CD4-positive, alpha-beta T cell (primary cell): ENCODE data around the gene HPCAL1. TPM values are rescaled to one million over a fixed set of nuclear protein-coding genes. Genes with fewer than 3 reads are reported as not detected.

Experiments used
- ATAC-seq: fragments of 200-7000 bp; cut with Tn5 transposase; one replicate; pipeline ENCODE4 v1.10.0; 2022; ENCODE audit warnings: mild to moderate bottlenecking; ENCODE audit not compliant: poor library complexity
- CTCF ChIA-PET: fragments of 350-600 bp; sonication (Branson Sonifier 250); formaldehyde crosslinking; loops from one replicate; lab custom pipeline; 2021; ENCODE audit warnings: antibody characterized with exemption, inconsistent platforms; lab: Charles Lee
- POLR2A ChIA-PET: fragments of 350-600 bp; sonication (Branson Sonifier 250); formaldehyde crosslinking; loops from one replicate; lab custom pipeline; 2021; ENCODE audit warnings: antibody characterized with exemption, inconsistent platforms; lab: Charles Lee
- DNase-seq, 14 experiments: peaks; one replicate each; pipeline ENCODE4 v3.0.0-alpha.2; 2013 to 2020; ENCODE audit warnings: mixed read lengths in 2 of 14
- H3K27ac ChIP-seq, 2 donors: one replicate each; pipeline versions ENCODE4 v1.5.1 to v1.7.0; 2013; ENCODE audit warnings: low read length in 2 of 2, low read depth in 1 of 2, mild to moderate bottlenecking in 1 of 2
- H3K27me3 ChIP-seq, 2 experiments: 1 replicate in 1 of 2; 2 replicates in 1 of 2; pipeline versions ENCODE4 v1.6.1 to v1.7.0; 2013; ENCODE audit warnings: low read length in 2 of 2, control low read depth in 1 of 2, mild to moderate bottlenecking in 1 of 2, moderate library complexity in 1 of 2; ENCODE audit not compliant: insufficient read depth in 2 of 2, control insufficient read depth in 1 of 2
- H3K36me3 ChIP-seq: one replicate; pipeline ENCODE4 v1.6.1; 2013; ENCODE audit warnings: low read length, control low read depth; ENCODE audit not compliant: insufficient read depth
- H3K4me1 ChIP-seq: one replicate; pipeline ENCODE4 v1.6.1; 2013; ENCODE audit warnings: low read length, control low read depth; ENCODE audit not compliant: insufficient read depth
- H3K4me3 ChIP-seq: one replicate; pipeline ENCODE4 v1.5.1; 2013; ENCODE audit warnings: mild to moderate bottlenecking, low read length, moderate library complexity
- H3K9me3 ChIP-seq, 2 experiments: 1 replicate in 1 of 2; 2 replicates in 1 of 2; pipeline versions ENCODE4 v1.6.1 to v1.7.0; 2013; ENCODE audit warnings: low read length in 2 of 2, mild to moderate bottlenecking in 2 of 2, control low read depth in 1 of 2, moderate library complexity in 1 of 2; ENCODE audit not compliant: control insufficient read depth in 1 of 2, insufficient read depth in 1 of 2
- H3K27ac Mint-ChIP-seq: one replicate; pipeline ENCODE4 v1.8.0; 2020; ENCODE audit warnings: mixed read lengths
- H3K27me3 Mint-ChIP-seq: one replicate; pipeline ENCODE4 v1.8.0; 2021; ENCODE audit warnings: mixed read lengths
- H3K36me3 Mint-ChIP-seq: one replicate; pipeline ENCODE4 v1.8.0; 2021; ENCODE audit warnings: low read depth, mixed read lengths
- H3K4me1 Mint-ChIP-seq: one replicate; pipeline ENCODE4 v1.8.0; 2021; ENCODE audit warnings: low read depth, mixed read lengths
- H3K4me3 Mint-ChIP-seq: one replicate; pipeline ENCODE4 v1.8.0; 2020; ENCODE audit warnings: mild to moderate bottlenecking, mixed read lengths
- H3K9me3 Mint-ChIP-seq: one replicate; pipeline ENCODE4 v1.8.0; 2020; ENCODE audit warnings: mixed read lengths
- intact Hi-C, 2 experiments: fragments of 100-400 bp; cut with DNase I in 1 of 2; cut with micrococcal nuclease in 1 of 2; formaldehyde crosslinking; loops; one replicate each; pipeline versions ENCODE4 v1.15.1 to v1.9.0; 2023 to 2025; cut with DNase I, micrococcal nuclease
- total RNA-seq, 174 experiments: library from RNA in 2 of 174; stranded (reverse) in 2 of 174; gene quantifications; one replicate each; pipeline ENCODE4 v1.2.3 and lab custom pipeline; 2021 to 2026
- TF ChIP-seq, protein P1 (sequence below): fragments of 200-600 bp; IDR thresholded peaks from one replicate; pipeline ENCODE4 v1.8.0; 2022; ENCODE audit warnings: antibody characterized with exemption, mild to moderate bottlenecking

Gene HPCAL1
- total RNA-seq, 2 experiments from 2014 or later = 24.9 to 27.9 TPM

GRCh38 chr2:10333966-10334365, 31.3 kb downstream of the HPCAL1 start:
- ChIA-PET POLR2A (interaction anchor here (1.5 to 11.1 kb wide), 2 partner anchors 28 to 44 kb away, joined by 3 to 230 read pairs; partner anchors contain the start of gene HPCAL1), CTCF (no interaction called here)
- Histone ChIP-seq H3K9me3 (peaks cover 0 to 8% of the 10 kb centered on the region in 2 experiments), H3K4me1 (peaks cover 72% of the 10 kb centered on the region), H3K36me3 (peaks cover 21% of the 10 kb centered on the region), H3K27me3 (no peaks in the 10 kb centered on the region), H3K27ac (no peak overlapping the region), H3K4me3 (no peak overlapping the region)
- Mint-ChIP-seq H3K27ac (peak overlapping the region; percentile 94), H3K36me3 (peaks cover 55% of the 10 kb centered on the region), H3K27me3 (no peaks in the 10 kb centered on the region), H3K4me3 (peak overlapping the region; percentile 57), H3K9me3 (no peaks in the 10 kb centered on the region), H3K4me1 (peaks cover 87% of the 10 kb centered on the region)
- no peak for DNase-seq
- intact Hi-C loops = loop anchor here in 1 of 2 experiments (5.0 kb wide), 1 partner anchor 53 kb away; no protein-coding TSS in a partner anchor
- no peak for ATAC-seq
- TF ChIP-seq, protein P1, sequence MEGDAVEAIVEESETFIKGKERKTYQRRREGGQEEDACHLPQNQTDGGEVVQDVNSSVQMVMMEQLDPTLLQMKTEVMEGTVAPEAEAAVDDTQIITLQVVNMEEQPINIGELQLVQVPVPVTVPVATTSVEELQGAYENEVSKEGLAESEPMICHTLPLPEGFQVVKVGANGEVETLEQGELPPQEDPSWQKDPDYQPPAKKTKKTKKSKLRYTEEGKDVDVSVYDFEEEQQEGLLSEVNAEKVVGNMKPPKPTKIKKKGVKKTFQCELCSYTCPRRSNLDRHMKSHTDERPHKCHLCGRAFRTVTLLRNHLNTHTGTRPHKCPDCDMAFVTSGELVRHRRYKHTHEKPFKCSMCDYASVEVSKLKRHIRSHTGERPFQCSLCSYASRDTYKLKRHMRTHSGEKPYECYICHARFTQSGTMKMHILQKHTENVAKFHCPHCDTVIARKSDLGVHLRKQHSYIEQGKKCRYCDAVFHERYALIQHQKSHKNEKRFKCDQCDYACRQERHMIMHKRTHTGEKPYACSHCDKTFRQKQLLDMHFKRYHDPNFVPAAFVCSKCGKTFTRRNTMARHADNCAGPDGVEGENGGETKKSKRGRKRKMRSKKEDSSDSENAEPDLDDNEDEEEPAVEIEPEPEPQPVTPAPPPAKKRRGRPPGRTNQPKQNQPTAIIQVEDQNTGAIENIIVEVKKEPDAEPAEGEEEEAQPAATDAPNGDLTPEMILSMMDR = no peak

- Histone ChIP-seq H3K36me3 (peaks cover 24% of the 10 kb centered on the region), H3K27ac (no peak overlapping the region), H3K9me3 (peaks cover 0 to 8% of the 10 kb centered on the region in 2 experiments), H3K4me1 (peaks cover 69% of the 10 kb centered on the region), H3K27me3 (no peaks in the 10 kb centered on the region), H3K4me3 (no peak overlapping the region)
- no peaks in the 10 kb centered on the region for H3K27me3 Mint-ChIP-seq
- ATAC-seq (no peak), DNase-seq (no peak)
- peaks cover 56% of the 10 kb centered on the region for H3K36me3 Mint-ChIP-seq
- H3K4me3 Mint-ChIP-seq = no peak overlapping the region
- H3K27ac Mint-ChIP-seq = peak overlapping the region; percentile 25
- H3K9me3 Mint-ChIP-seq = no peaks in the 10 kb centered on the region
- ChIA-PET CTCF (no interaction called here), POLR2A (interaction anchor here (11.1 kb wide), 1 partner anchor 29 kb away, joined by 230 read pairs; the partner anchor contains the start of gene HPCAL1)
- intact Hi-C loops = no loop called here
- TF ChIP-seq, protein P1 = no peak
- H3K4me1 Mint-ChIP-seq = peaks cover 82% of the 10 kb centered on the region
Observed at GRCh38 chr2:10335046-10335840, 32.5 kb downstream of the HPCAL1 start.

- no peak for DNase-seq
- no peak overlapping the region for H3K27ac Mint-ChIP-seq
- no peak overlapping the region for H3K4me3 ChIP-seq
Observed at GRCh38 chr2:10336283-10336682, 33.6 kb downstream of the HPCAL1 start.

More at GRCh38 chr2:10336283-10336682, 33.6 kb downstream of the HPCAL1 start:
- H3K9me3 Mint-ChIP-seq = no peaks in the 10 kb centered on the region
- ChIA-PET CTCF (no interaction called here), POLR2A (no interaction called here)
- peaks cover 82% of the 10 kb centered on the region for H3K4me1 Mint-ChIP-seq
- Histone ChIP-seq H3K9me3 (peaks cover 0 to 8% of the 10 kb centered on the region in 2 experiments), H3K27ac (no peak overlapping the region), H3K27me3 (no peaks in the 10 kb centered on the region), H3K4me1 (peaks cover 69% of the 10 kb centered on the region), H3K36me3 (peaks cover 25% of the 10 kb centered on the region)
- H3K36me3 Mint-ChIP-seq = peaks cover 47% of the 10 kb centered on the region
- intact Hi-C loops = no loop called here
- ATAC-seq = no peak
- H3K27me3 Mint-ChIP-seq = no peaks in the 10 kb centered on the region
- no peak overlapping the region for H3K4me3 Mint-ChIP-seq
- TF ChIP-seq, protein P1 = no peak
